ENCODE data around the gene HIPK1.

DNA sequence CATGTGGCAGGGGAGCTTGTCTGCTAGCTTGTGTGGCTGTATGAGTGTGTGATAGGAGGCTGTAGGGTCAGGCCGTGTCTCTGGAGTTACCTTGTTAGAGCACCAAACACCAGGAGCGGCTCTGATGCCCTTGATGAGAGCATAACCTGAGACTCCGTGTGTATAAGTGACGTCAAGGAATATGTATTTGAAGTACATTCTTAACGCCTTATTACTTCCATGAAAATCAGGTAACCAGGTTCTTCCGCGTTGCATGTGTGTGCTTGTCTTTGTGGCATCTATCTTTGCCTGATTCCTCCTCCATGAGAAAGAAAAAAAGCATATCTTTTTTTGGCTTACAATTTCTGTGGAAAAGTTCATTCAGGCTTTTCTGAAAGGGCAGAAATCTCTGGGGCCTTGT, 54.7 kb downstream of the HIPK1 start:
- TF ChIP-seq CTCF (IDR thresholded peaks at IDR 0.05 in 2 of 3, conservative IDR thresholded peaks at IDR 0.05 in 1 of 3; ENCODE audit: control insufficient read depth in 2 of 3, extremely low read depth in 1 of 3, insufficient read depth in 1 of 3, low read depth in 3 of 3, low read length in 3 of 3), result no peak
- TF ChIP-seq BCL3 (IDR thresholded peaks at IDR 0.05; ENCODE audit: borderline replicate concordance, insufficient read depth, low read depth, low read length, poor library complexity, severe bottlenecking), result no peak
- no peak for TF ChIP-seq BCL11A (IDR thresholded peaks at IDR 0.05; ENCODE audit: low read depth, low read length)
- TF ChIP-seq POLR2AphosphoS2 (IDR thresholded peaks at IDR 0.05; ENCODE audit: low read depth, low read length), result no peak
- no peak for TF ChIP-seq BMI1 (IDR thresholded peaks at IDR 0.05; ENCODE audit: borderline replicate concordance)
- TF ChIP-seq EZH2 (IDR thresholded peaks at IDR 0.05; ENCODE audit: borderline replicate concordance, control insufficient read depth, low read depth, low read length), result no peak
- TF ChIP-seq STAT3 (IDR thresholded peaks at IDR 0.05; ENCODE audit: low read depth, low read length), result no peak
- TF ChIP-seq EP300 (IDR thresholded peaks at IDR 0.05; ENCODE audit: borderline replicate concordance in 1 of 2, control insufficient read depth in 1 of 2, low read depth in 2 of 2, low read length in 2 of 2), result no peak

Data from GM12878 (cell line).